ENCODE measurements around the gene THSD4.

Gene THSD4

GRCh38 chr15:71458089-71458660 is 342.9 kb downstream of the THSD4 start:
- TF ChIP-seq, protein P1, sequence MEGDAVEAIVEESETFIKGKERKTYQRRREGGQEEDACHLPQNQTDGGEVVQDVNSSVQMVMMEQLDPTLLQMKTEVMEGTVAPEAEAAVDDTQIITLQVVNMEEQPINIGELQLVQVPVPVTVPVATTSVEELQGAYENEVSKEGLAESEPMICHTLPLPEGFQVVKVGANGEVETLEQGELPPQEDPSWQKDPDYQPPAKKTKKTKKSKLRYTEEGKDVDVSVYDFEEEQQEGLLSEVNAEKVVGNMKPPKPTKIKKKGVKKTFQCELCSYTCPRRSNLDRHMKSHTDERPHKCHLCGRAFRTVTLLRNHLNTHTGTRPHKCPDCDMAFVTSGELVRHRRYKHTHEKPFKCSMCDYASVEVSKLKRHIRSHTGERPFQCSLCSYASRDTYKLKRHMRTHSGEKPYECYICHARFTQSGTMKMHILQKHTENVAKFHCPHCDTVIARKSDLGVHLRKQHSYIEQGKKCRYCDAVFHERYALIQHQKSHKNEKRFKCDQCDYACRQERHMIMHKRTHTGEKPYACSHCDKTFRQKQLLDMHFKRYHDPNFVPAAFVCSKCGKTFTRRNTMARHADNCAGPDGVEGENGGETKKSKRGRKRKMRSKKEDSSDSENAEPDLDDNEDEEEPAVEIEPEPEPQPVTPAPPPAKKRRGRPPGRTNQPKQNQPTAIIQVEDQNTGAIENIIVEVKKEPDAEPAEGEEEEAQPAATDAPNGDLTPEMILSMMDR (conservative IDR thresholded peaks at IDR 0.05; ENCODE audit: low read depth, low read length) = no peak
- DNase-seq (ENCODE audit: low read depth) = no peak

DNA sequence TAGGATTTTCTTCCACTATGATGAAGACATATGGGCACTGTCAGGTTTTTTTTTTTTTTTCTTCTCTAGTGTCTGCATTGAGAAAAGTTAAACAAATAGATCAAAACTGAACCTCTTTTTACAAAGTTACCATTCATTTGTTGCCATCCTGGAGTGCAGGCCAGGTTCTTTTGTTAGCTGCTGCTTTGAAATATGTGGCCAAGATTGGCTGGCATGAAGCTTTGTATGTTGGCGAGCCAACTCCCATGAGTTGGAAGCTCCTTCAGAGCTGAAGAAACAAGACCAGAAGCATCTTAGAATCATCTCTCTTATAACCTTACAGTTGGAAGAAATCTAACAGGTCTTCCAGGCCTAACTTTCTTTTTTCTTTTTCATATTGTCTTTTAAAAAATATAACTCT is 346.5 kb downstream of the THSD4 start:
- TF ChIP-seq, protein P1 (conservative IDR thresholded peaks at IDR 0.05; ENCODE audit: low read depth, low read length) = no peak
- no peak overlapping the region for H3K4me3 ChIP-seq (ENCODE audit: low read length)
- DNase-seq (ENCODE audit: low read depth) = no peak

More at GRCh38 chr15:71458089-71458660, 342.9 kb downstream of the THSD4 start:
- no peak overlapping the region for H3K4me3 ChIP-seq (ENCODE audit: low read length)

GRCh38 chr15:71462638-71463037 is 347.4 kb downstream of the THSD4 start:
- no peak overlapping the region for H3K4me3 ChIP-seq (ENCODE audit: low read length)
- TF ChIP-seq, protein P1 (conservative IDR thresholded peaks at IDR 0.05; ENCODE audit: low read depth, low read length) = no peak
- DNase-seq (ENCODE audit: low read depth) = no peak

DNA sequence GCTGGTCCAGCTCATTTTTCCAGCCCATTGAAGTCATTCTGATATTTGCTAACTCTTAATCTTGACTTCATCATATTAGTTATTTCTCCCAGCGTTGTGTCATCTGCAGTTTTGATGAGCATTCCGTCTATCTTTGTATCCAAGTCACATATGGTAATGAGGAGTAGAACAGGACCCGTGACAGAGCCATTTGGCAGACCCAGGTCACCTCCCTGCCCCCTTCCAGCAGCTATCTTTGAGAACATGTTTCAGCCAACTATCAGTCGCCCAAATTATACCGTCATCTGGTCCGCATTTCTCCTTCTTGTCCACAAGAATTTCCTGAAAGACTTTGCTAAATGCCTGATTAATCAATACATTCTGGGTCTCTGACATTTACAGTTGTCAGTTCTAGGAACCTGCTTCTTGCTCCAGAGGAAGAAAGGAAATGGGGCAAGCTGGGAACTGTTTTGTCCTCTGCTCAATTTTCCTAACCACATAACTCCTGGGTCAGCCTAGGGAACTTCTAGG is 347.9 kb downstream of the THSD4 start:
- DNase-seq (ENCODE audit: low read depth) = no peak
- H3K4me3 ChIP-seq (ENCODE audit: low read length) = no peak overlapping the region
- TF ChIP-seq, protein P1 (conservative IDR thresholded peaks at IDR 0.05; ENCODE audit: low read depth, low read length) = no peak

- DNase-seq (ENCODE audit: low read depth) = no peak
- no peak overlapping the region for H3K4me3 ChIP-seq (ENCODE audit: low read length)
- TF ChIP-seq, protein P1 (conservative IDR thresholded peaks at IDR 0.05; ENCODE audit: low read depth, low read length) = no peak
Measured at GRCh38 chr15:71465131-71465955, 350.1 kb downstream of the THSD4 start.

DNA sequence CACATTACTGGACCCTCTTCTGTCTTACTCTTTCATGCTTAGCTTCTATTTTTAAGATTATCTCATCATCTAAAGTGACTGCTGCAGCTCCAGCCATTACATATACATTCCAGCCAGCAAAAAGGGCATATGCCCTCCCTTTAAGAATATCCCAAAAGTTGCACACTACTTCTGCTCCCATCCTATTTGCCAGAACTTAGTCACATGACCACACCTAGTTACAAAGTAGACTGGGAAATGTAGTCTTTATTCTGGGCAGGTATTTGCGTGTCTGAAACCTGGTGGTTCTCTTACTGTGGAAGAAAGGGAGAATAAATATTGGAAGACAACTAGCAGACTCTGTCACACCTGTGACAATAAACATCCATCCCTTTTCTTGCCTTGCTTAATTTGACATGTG is 353.4 kb downstream of the THSD4 start:
- no peak overlapping the region for H3K4me3 ChIP-seq (ENCODE audit: low read length)
- TF ChIP-seq, protein P1 (conservative IDR thresholded peaks at IDR 0.05; ENCODE audit: low read depth, low read length) = no peak
- no peak for DNase-seq (ENCODE audit: low read depth)

Data from retinal pigment epithelial cell (primary cell).